ENCODE data around the gene RPL29. TPM values are rescaled to one million over a fixed set of nuclear protein-coding genes. Genes with fewer than 3 reads are reported as not detected.

The RPL29 gene
- total and polyA plus RNA-seq, 2 of the 13 experiments (the other 11 are each of a cell fraction or from before 2014, with no cell fraction given) = 1,348 to 2,263 TPM

- peak; percentile 31; the same call in 1 of the 3 replicates for TF ChIP-seq MXI1 (IDR thresholded peaks at IDR 0.05; ENCODE audit: borderline replicate concordance, low read depth, low read length)
- no peak for TF ChIP-seq RCOR2 (CRISPR knock-in tag; IDR thresholded peaks at IDR 0.05)
- no peak for TF ChIP-seq EED (CRISPR knock-in tag; IDR thresholded peaks at IDR 0.05)
- TF ChIP-seq HOXA7 (CRISPR knock-in tag; IDR thresholded peaks at IDR 0.05) = no peak
- 0 out of 2 replicates have a peak, but pooled peaks have one; percentile 41 for TF ChIP-seq ZNF292 (CRISPR knock-in tag; IDR thresholded peaks at IDR 0.05; ENCODE audit: borderline replicate concordance, low read depth)
- TF ChIP-seq HOXA3 (CRISPR knock-in tag; IDR thresholded peaks at IDR 0.05) = peak; percentile 76
- TF ChIP-seq BATF2 (CRISPR knock-in tag; IDR thresholded peaks at IDR 0.05) = no peak
- TF ChIP-seq RBFOX2 (IDR thresholded peaks at IDR 0.05; ENCODE audit: low read depth, low read length) = peak; percentile 67
- TF ChIP-seq ZBED4 (CRISPR knock-in tag; IDR thresholded peaks at IDR 0.05; ENCODE audit: borderline replicate concordance) = peak; percentile 60; the same call in 1 of the 2 replicates
- no peak for TF ChIP-seq POLR2AphosphoS2 (IDR thresholded peaks at IDR 0.05; ENCODE audit: low read depth, low read length)
- TF ChIP-seq ZZZ3 (CRISPR knock-in tag; IDR thresholded peaks at IDR 0.05; ENCODE audit: borderline replicate concordance) = no peak
- no peak for TF ChIP-seq CENPBD1 (CRISPR knock-in tag; IDR thresholded peaks at IDR 0.05; ENCODE audit: borderline replicate concordance, low read depth)
- no peak for TF ChIP-seq NR2F2 (IDR thresholded peaks at IDR 0.05; ENCODE audit: borderline replicate concordance, low read depth)
- TF ChIP-seq MLX (CRISPR knock-in tag; IDR thresholded peaks at IDR 0.05) = no peak
- TF ChIP-seq KDM5B (CRISPR knock-in tag; IDR thresholded peaks at IDR 0.05; ENCODE audit: borderline replicate concordance) = 0 out of 2 replicates have a peak, but pooled peaks have one; percentile 22
- peak; percentile 42; the same call in 1 of the 2 replicates for TF ChIP-seq TAF1 (CRISPR knock-in tag; IDR thresholded peaks at IDR 0.05)
- TF ChIP-seq ZNF784 (CRISPR knock-in tag; IDR thresholded peaks at IDR 0.05; ENCODE audit: borderline replicate concordance) = no peak
- TF ChIP-seq RERE (CRISPR knock-in tag; IDR thresholded peaks at IDR 0.05; ENCODE audit: low read depth) = peak; percentile 47; the same call in 1 of the 2 replicates
Observed at GRCh38 chr3:52039846-52040245, 44.2 kb upstream of the RPL29 start (continued).

Measured in HepG2 (cell line).